SK-N-DZ (cell line): ENCODE measurements around the gene CFAP206.

Source experiments
- small RNA-seq, 2 experiments: library from RNA; depleted of rRNA; stranded (forward); fragments of <200 nt; gene quantifications; one replicate each; pipeline ENCODE3, GENCODE V24; 2014

The CFAP206 gene

Small RNAs within 50 kb of the gene (small RNA-seq; reads per million reads assigned to genes)
- gene AL049697.2 (0 reads per million in 2 experiments), gene RNU6-444P (0 reads per million in 2 experiments)
